IPS-18c (cell line): ENCODE data around the gene NOX3.

Experiments used
- H3K4me3 ChIP-seq: 2 replicates; pipeline ENCODE4 v1.7.0; 2013; ENCODE audit warnings: low read depth, mild to moderate bottlenecking, low read length, moderate library complexity; ENCODE audit not compliant: insufficient read depth
- H3K9me3 ChIP-seq: one replicate; pipeline ENCODE4 v1.6.1; 2013; ENCODE audit warnings: mild to moderate bottlenecking, low read length, moderate library complexity; ENCODE audit not compliant: control insufficient read depth, insufficient read depth

Gene NOX3

GRCh38 chr6:155418017-155418761, 37.5 kb downstream of the NOX3 start:
- Histone ChIP-seq H3K9me3 (no peaks in the 10 kb centered on the region), H3K4me3 (no peak overlapping the region)

GRCh38 chr6:155417454-155417853, 38.2 kb downstream of the NOX3 start:
- H3K4me3 ChIP-seq: no peak overlapping the region
- H3K9me3 ChIP-seq: no peaks in the 10 kb centered on the region

GRCh38 chr6:155415953-155416352, 39.7 kb downstream of the NOX3 start:
- no peak overlapping the region for H3K4me3 ChIP-seq
- H3K9me3 ChIP-seq: no peaks in the 10 kb centered on the region

GRCh38 chr6:155414049-155414448, 41.6 kb downstream of the NOX3 start:
- Histone ChIP-seq H3K9me3 (no peaks in the 10 kb centered on the region), H3K4me3 (no peak overlapping the region)

GRCh38 chr6:155412335-155412734, 43.3 kb downstream of the NOX3 start:
- H3K9me3 ChIP-seq: no peaks in the 10 kb centered on the region
- H3K4me3 ChIP-seq: no peak overlapping the region

GRCh38 chr6:155411154-155412052, 44.2 kb downstream of the NOX3 start:
- Histone ChIP-seq H3K4me3 (no peak overlapping the region), H3K9me3 (no peaks in the 10 kb centered on the region)

- Histone ChIP-seq H3K4me3 (no peak overlapping the region), H3K9me3 (no peaks in the 10 kb centered on the region)
These were observed 46.2 kb downstream of the NOX3 start for GRCh38 chr6:155409391-155409790.

- Histone ChIP-seq H3K9me3 (no peaks in the 10 kb centered on the region), H3K4me3 (no peak overlapping the region)
These were observed 46.7 kb downstream of the NOX3 start for GRCh38 chr6:155408981-155409380.

- Histone ChIP-seq H3K9me3 (no peaks in the 10 kb centered on the region), H3K4me3 (no peak overlapping the region)
These were observed 47.4 kb downstream of the NOX3 start for GRCh38 chr6:155408231-155408630.

- no peak overlapping the region for H3K4me3 ChIP-seq
- no peaks in the 10 kb centered on the region for H3K9me3 ChIP-seq
These were observed 48.8 kb downstream of the NOX3 start for GRCh38 chr6:155406801-155407200.

GRCh38 chr6:155404937-155405336, 50.7 kb downstream of the NOX3 start:
- no peaks in the 10 kb centered on the region for H3K9me3 ChIP-seq
- H3K4me3 ChIP-seq: no peak overlapping the region

- Histone ChIP-seq H3K4me3 (no peak overlapping the region), H3K9me3 (no peaks in the 10 kb centered on the region)
These were observed 52.9 kb downstream of the NOX3 start for GRCh38 chr6:155402656-155403304.

GRCh38 chr6:155400654-155400965, 55.0 kb downstream of the NOX3 start:
- no peak overlapping the region for H3K4me3 ChIP-seq
- H3K9me3 ChIP-seq: no peaks in the 10 kb centered on the region

- Histone ChIP-seq H3K9me3 (no peaks in the 10 kb centered on the region), H3K4me3 (no peak overlapping the region)
These were observed 55.6 kb downstream of the NOX3 start for GRCh38 chr6:155399745-155400653.

- no peaks in the 10 kb centered on the region for H3K9me3 ChIP-seq
- H3K4me3 ChIP-seq: no peak overlapping the region
These were observed 56.4 kb downstream of the NOX3 start for GRCh38 chr6:155399062-155399744.

- H3K4me3 ChIP-seq: no peak overlapping the region
- H3K9me3 ChIP-seq: no peaks in the 10 kb centered on the region
These were observed 57.0 kb downstream of the NOX3 start for GRCh38 chr6:155398701-155399061.

GRCh38 chr6:155398221-155398620, 57.4 kb downstream of the NOX3 start:
- H3K9me3 ChIP-seq: no peaks in the 10 kb centered on the region

More at GRCh38 chr6:155398221-155398620, 57.4 kb downstream of the NOX3 start:
- H3K4me3 ChIP-seq: no peak overlapping the region
